Subcutaneous adipose tissue (tissue), 4 donors: ENCODE data around the gene IGSF1. TPM values are rescaled to one million over a fixed set of nuclear protein-coding genes. Genes with fewer than 3 reads are reported as not detected.

Source experiments
- total RNA-seq, 4 donors: library from RNA; depleted of rRNA; stranded (reverse); fragments of >200 nt; gene quantifications; one replicate each; pipeline ENCODE4 v1.1.0, GENCODE V29; 2016
- TF ChIP-seq, protein P1 (sequence below): fragments of 450-650 bp; IDR thresholded peaks from one replicate; pipeline ENCODE4 v1.5.1; 2016; ENCODE audit warnings: low read depth, mild to moderate bottlenecking, control low read depth, antibody characterized with exemption, moderate library complexity

IGSF1 gene
- total RNA-seq, 4 donors from 2014 or later, result 0.44 to 0.68 TPM; not detected in 2

DNA sequence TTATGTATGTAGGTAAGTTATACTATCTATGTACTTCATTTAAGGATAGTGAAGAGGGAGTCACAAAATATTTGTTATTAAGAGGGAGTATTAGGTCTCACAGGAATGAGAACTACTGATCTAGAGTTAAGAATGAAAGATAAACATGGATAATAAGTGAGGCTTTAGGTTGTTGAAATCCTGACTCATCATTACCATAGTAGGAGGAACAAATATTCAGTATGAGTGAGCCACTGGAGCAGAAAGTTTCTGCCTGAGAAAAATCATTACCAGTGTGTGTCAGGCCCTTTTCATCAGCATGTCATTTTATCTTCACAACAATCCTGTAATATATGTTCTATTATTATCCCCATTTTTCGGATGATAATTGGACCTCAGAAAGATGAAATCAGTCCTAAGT, 27.2 kb upstream of the IGSF1 start:
- TF ChIP-seq, protein P1, sequence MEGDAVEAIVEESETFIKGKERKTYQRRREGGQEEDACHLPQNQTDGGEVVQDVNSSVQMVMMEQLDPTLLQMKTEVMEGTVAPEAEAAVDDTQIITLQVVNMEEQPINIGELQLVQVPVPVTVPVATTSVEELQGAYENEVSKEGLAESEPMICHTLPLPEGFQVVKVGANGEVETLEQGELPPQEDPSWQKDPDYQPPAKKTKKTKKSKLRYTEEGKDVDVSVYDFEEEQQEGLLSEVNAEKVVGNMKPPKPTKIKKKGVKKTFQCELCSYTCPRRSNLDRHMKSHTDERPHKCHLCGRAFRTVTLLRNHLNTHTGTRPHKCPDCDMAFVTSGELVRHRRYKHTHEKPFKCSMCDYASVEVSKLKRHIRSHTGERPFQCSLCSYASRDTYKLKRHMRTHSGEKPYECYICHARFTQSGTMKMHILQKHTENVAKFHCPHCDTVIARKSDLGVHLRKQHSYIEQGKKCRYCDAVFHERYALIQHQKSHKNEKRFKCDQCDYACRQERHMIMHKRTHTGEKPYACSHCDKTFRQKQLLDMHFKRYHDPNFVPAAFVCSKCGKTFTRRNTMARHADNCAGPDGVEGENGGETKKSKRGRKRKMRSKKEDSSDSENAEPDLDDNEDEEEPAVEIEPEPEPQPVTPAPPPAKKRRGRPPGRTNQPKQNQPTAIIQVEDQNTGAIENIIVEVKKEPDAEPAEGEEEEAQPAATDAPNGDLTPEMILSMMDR, result no peak

DNA sequence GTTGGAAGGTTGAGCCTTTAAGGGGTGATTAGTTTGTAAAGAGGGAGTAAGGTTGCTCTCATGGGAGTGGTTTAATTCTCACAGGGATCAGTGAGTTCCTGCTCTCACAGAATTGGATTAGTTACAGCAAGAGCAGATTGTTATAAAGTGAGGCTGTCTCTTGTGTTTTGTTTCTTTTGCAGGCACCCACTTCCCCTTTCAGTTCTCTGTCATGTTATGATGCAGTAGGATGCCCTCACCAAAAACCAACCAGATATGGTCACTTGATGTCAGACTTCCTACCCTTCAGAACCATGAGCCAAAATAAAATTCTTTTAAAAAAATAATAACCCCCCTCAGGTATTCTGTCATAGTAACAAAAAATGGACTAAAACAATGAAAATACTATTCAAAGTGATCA, 19.9 kb upstream of the IGSF1 start:
- TF ChIP-seq, protein P1, result no peak

GRCh38 chrX:131306601-131307000, 17.5 kb upstream of the IGSF1 start:
- TF ChIP-seq, protein P1, result no peak

DNA sequence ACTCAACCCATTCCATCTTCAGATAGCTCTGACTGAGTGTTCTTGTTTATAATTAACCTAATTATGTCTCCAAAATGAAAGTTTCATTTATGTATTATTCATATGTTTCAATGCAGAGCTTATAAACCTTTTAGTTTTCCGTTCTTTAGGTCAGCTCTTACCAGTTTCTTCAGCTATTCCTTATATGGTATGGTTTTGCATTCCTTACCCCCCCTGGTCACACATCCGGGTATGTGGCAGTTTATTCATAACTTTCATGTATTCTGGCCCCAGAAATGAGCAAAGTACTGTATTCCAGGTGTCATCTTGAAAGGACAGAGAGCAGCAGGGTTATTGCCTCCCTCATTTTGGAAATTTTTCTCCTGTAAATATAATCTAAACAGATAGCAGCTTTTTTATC, 16.8 kb upstream of the IGSF1 start:
- TF ChIP-seq, protein P1, result no peak

GRCh38 chrX:131302701-131303100, 13.6 kb upstream of the IGSF1 start:
- TF ChIP-seq, protein P1, result no peak

DNA sequence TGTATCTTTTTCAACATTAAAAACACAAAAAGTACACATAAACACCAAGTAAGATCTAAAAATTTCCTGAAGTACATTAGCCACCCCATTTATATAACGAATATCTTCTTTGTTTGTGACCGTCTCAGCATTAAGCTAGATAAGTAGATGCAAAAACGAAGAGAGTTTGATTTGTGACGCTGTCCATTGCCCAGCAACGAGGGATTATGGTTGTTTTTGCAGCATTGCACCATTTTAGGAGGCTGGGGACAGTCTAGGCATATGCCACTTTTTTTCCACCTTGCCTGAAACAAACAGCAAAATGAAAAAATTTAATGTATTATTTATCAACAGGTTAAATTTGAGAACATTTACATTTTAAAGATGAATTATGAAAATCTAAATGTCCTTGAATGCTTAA, 12.0 kb upstream of the IGSF1 start:
- TF ChIP-seq, protein P1, result no peak

DNA sequence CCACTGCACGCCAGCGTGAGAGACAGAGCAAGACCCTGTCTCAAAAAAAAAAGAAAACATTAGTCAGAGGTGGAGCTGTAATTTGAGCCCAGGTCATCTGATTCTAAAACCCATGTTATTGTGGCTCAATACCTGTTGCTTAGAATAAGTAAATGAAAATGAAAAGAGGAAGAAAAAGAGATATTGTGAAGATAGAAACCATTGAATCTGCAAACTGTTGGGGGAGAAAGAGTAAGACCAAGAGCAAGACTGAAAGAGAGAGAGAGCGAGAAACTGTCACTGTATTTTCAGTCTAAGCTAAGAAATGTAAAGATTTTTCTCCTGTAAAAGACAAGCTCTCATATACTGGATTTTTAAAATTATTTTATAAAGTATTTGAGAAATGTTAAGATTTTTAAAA, 9.7 kb upstream of the IGSF1 start:
- TF ChIP-seq, protein P1, result no peak
